Fibroblast of skin of right biceps (primary cell): ENCODE data around the gene PRKCA.
A peak's percentile ranks its signal among the peaks of the same experiment; 100 is the strongest.
"Not testable (repeated sequence)": the region's sequence is repeated elsewhere in the genome, so short reads cannot be mapped to it uniquely, and the experiment has no call there.

Source experiments
- DNase-seq: peaks from one replicate; pipeline ENCODE4 v3.0.0-alpha.2; 2013

The PRKCA gene

DNA sequence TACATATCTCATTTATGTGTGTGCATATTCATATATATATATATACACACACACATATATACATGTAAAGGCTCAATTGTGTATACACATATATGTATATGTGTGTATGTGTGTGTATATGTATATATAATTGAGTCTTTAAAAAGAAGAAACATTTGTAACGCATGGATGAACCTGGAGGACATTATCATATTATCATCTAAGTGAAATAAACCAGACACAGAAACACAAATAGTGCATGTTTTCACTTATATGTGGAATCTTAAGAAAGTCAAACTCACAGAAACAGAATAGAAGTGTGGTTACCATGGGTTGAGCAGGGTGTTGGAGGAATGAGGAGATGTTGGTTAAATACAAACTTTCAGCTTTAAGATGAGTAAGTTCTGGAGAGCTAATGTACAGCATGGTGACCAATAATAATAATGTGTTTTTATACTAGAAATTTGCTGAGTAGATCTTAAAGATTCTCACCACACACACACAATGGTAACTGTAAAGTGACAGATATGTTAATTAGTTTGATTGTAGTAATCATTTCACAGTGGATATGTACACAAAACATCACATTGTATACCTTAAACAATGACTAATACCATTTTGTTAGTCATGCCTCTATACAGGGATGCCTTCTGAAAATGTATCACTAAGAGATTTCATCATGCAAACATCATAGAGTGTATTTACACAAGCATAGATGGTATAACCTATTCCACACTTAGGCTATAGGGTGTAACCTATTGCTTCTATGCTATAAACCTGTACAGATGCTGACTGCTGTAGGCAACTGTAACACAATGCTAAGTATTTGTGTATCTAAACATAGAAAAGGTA lies 399.9 kb downstream of the PRKCA start:
- peak; percentile 20 for DNase-seq

DNA sequence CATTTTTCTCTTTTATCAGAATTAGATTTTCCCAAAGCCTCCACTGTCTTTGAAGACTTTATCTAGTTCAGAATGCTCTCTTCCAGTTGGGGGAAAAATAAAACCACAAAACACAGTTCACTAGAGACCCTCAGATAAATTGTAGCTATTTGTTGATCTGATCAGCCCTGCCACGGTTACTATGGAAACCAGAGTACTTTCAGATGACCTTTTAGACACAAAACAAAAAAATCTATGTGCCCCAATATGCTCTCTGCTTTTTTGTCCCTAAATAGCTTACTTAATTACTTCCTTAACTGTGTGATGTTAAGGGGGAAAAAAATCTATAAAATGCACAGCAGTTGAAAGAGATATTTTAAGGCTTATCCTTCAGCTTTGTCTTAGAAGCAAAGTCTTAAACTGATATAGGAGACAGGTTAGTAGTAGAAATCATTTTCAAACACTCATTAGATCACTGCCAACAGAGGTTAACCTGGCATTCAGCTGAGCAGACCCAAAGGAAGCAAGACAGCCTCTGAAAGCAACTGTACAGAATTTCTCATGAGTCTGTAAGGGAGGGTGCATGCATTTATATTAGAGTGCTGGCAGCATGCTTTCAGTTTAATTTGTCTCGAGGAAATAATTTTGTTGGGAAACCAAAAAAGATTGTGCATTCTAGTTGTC lies 402.6 kb downstream of the PRKCA start:
- no peak for DNase-seq

DNA sequence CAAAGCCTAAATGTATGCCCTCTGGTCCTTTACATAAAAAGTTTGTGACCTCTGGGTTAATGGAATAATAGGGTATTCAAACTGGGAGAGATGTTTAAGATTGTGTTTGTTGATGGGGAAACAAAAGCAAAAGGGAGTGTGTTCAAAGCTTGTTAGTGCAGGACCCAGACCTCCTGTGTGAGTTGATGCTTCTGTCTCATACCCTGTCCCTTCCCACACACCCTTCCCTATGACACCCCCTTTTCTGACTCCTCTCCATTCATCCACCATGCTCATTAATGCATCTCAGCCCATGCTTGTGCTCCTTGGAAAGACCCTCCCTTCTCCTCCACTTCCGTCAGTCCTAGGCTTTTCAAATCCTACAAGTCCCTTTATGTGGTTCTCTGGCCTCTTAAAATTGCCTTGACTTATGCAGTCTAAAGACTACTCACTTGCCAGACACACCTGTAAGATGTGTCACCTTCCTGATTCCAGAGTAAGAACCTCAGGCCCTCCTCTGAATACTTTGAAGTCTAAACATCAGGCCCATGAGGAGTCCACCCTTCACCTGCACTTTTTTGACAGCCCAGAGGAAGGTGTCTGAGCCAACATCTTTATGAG lies 404.5 kb downstream of the PRKCA start:
- DNase-seq, result no peak

DNA sequence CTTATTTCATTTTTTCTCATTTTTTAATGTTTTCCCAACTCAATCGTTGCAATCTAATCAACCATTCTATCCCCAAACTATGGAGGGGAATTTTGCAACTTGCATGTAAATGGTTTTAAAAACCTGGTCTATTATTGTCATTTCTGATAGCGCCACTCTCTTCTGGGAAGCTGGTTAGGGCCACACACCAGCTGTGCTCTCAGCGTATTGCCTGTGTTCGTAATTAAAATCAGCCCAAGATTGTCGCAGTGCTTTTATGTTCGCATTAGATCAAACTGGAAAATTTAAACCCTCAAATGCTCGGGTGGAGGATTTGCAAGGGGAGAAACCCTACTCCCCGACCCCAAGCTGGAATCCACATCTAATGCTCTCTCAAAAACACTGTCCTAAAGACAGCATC lies 409.0 kb downstream of the PRKCA start:
- no peak for DNase-seq

DNA sequence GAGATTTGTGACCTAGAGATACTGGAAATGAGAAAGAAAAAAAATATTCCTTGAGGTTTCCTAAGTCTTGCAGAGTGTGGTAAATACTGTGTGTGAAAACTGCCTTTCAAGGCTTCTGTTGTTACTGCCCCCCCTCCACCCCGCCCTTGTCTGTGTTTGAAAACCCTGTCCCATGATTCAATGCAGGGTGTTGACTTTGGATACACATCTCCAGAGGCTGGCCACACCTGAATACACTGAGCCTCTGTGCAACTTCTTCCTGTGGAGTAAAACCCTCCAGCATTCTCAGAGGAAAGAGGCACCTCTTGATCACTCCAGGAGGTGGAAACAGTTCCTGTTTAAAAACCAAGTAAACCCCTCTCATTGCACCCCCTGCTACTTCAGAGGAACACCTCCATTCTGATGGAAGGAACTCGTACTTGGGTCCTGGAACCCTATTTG lies 409.5 kb downstream of the PRKCA start:
- DNase-seq, result no peak

DNA sequence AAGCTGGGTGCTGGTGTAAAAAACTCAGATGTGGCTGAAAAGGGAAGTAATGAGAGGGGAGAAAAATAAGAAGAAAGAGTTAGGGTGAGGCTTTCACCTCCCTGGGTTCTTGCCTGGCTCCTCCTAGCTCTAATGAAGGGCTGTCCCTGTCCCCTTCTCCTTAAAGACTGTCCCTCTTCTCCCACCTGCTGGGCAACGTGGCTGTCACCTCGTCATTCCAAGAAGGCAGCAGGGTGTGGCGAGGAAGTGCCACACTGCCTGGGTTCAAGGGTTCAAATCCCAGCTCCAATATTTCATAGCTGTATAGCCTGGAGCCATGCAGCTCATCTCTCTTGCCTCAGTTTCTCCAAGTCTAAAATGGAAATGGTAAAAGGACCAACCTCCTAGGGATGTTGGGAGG lies 410.0 kb downstream of the PRKCA start:
- DNase-seq, result no peak

DNA sequence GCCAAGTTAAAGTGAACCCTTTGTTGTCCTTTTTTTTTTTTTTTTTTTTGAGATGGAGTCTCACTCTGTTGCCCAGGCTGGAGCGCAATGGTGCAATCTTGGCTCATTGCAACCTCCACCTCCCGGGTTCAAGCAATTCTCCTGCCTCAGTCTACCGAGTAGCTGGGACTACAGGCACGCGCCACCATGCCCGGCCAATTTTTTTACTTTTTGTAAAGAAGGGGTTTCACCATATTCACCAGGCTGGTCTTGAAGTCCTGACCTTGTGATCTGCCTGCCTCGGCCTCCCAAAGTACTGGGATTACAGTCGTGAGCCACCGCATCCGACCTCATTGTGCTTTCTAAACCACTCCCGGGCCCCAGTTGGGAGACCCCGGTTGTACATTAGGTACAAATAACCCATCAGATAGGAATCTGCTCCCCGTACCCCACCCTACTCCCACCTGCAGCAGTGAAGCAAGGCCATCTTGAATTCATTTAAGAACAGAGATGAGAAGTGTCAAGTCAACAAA lies 410.7 kb downstream of the PRKCA start:
- not testable (repeated sequence) for DNase-seq

DNA sequence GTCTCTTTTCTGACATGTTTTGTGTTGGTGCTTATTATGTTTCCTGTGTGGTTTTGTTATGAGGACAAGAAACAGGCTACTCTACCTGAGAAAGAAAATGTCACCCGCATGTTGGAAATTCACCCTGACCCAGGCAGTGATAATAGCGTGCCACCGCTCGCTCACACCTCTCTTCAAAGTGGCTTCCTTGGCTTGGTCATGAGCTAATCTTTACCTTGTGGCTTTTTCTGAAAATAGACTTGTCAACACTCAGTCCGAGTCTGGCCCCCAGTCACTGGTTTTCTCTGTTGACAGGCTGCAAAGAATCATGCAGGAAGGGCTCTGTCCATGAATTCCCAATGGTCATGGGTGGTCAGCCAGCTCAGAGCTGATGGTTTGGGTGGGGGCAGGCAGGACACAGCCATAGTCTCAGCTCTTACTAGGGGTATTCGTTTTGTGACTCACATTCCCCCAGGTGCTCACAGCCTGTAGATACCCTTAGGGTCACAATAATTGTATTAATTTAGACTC lies 411.2 kb downstream of the PRKCA start:
- no peak for DNase-seq

DNA sequence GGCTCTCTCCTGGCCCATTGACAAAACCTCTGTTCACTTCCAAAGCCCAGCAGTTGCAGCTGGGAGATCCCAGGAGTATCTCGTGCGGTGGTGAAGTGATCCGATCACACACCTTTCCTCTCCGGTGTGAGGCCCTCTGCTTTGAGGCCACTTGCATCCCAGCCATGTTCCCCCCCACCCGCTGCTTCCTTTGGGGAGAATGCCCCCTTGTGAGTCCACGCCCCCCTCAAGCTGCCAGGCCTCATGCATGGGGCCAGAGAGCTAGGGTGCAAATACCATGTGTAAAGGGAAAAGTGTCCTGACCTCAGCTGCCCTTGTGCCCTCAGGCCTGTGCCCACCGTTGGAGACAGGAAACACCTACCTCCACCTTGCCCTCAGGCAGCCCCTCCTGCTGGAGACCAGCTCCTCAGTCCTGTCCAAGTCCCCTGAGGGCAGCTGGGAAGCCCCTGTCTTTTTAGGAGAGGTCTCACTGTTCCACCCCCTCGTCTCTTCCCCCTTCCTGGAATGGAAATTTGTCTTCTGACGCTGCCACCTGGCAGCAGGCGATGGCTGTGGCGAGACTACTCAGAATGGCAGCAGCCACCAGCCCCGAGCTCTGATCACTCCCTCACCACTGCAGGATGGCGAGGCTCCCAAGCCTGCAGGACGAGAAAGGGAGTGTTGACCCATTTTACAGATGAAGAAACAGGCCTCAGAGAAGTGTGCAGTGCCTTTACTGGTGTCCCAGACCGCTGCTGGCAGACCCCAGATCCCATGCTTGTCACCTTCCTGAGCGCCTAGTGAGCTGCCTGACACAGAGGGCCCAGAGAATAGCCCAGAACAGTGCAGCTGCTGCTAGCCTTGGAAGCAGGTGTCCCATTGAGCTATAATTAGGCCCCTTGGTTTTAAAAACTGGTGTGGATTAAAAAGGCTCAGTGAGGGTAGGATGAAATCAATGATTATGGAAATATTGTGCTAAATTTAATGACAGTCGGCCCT lies 411.9 kb downstream of the PRKCA start:
- DNase-seq, result no peak

DNA sequence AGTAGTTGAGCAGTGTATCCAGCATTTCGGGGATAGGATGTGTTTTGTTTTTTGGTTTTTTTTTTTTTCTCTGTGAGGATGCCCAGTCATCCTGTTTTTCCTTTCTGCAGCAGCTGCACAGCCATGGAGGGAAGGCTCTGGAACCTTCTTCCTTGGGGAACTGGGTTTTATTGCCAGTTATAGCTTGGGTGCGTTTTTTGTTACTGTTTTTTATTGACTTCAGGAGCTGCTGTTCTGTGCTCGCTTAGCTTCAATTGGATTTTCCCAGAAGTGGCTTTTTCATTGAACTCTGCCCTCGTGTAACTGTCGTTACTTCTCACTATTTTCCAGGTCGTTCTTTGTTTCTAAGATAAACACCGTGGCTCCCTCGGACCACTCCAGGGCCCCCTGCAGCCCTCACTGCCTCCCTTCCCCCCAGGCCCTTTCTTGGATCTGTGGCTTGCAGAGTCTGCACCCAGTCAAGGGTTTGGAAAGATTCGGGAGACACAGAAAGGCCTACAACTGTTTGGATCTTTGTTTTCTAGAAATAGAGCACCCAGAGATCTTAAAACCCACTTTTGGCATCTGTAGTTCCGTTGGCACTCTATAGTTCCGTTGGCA lies 412.8 kb downstream of the PRKCA start:
- no peak for DNase-seq

DNA sequence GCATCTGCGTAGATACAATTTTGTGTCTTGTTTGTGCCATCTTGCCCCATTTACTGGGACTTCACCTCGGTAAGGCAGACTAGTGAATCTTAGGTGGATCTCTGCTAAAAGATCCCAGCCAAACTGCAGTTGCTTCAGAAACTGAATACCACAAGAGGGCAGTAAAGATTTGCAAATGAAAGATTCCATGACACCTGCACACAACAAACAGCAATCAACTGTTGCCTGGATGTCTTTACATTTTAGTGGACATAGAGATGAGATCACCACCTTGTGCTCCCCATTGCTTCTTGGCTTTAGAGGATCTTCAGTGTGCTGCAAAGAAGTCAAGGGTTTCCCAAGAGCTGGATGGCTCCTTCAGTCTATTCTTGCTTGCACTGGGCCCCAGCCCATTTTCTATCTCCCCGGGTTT lies 413.3 kb downstream of the PRKCA start:
- DNase-seq, result peak; percentile 55

DNA sequence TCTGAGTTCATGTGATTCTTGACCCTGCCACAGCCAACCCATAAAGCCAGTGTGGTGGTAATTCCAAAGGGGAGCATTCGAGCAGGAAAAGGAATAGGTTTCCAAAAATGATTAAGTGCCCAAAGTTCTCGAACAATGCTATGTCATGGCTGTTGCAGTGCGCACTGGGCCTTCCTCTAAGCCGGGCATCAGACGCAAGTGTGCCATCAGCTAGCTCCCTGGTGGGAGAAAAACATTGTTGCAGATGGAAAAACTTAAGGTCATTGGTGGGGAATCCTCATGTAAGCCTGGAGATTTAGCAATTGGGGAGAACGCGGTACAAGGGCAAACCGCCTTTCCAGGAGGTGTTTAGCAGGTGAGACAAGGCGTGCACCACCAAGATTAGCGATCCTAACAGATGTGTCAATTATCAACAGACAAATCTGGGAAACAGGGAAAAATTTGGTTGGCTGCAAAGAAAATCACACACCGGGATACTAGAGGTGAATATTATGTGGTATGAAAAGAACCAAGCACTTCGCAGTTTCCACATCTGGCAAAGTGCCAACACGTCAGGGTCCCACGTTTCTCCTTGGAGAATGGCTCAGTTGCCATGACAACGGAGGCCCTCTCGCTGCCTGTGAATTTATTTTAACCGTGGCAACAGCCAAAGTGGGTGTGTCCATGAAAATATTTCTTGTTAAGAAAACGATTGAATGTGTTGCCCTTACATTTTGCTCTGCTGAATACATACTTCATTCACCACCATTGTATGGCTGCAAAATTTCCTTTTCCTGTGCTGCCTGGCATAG lies 414.0 kb downstream of the PRKCA start:
- peak; percentile 35 for DNase-seq

DNA sequence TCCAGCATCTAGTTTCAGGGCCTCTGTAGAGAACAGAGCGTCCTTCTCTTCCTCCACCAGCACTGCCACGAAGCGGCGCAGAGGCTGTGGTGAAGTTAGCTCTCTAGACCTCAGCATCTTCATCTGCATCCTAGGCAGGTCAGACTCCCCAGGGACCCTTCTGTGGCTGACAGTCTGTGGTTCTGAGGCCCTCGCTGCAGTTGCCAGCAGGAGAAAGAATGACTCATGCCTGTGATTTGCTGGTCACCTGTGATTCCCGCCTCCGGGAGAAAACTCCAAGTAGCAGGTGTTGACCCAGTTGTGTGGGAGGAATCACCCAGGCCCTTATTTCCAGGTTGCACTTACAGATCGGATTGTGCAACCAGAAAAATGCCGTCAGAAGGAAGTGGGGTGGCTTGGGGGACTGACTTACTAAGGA lies 415.2 kb downstream of the PRKCA start:
- peak; percentile 20 for DNase-seq

DNA sequence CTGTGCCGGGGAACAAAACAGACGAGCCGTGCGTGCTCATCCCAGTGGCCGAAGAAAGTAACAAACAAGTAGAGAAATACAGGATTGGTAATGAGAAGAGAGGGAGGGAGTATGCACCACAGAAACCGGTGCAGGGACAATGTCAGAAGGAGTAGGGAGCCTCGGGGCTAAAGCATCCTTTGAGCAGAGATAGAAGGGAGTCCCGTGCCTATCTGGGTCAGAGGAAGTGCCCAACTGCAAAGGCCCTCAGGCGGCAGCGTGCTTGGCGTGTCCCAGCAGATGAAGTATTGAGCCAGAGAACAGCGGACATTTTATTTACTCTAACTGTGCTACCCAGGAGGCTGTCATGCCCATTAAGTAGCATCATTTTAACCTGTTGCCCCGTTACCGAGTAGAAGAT lies 417.6 kb downstream of the PRKCA start:
- DNase-seq, result no peak

DNA sequence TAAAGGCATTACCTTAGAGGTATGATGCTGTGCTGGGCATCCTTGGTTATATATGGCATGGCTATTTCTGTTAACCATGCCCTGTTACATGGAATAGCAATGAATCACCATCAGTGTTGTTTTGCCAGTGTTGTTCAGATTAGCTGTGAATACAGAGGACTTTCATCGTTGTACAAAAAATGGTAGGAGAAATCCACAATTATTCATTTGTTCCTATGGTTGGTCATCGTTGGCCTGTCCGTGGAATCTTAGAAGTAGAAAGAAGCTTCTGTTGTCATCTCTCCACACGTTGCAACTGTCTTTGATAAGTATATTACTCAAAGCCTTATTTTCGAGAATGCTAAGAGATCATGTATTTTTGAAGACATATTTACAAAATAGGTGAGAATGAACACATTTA lies 418.2 kb downstream of the PRKCA start:
- DNase-seq, result no peak

DNA sequence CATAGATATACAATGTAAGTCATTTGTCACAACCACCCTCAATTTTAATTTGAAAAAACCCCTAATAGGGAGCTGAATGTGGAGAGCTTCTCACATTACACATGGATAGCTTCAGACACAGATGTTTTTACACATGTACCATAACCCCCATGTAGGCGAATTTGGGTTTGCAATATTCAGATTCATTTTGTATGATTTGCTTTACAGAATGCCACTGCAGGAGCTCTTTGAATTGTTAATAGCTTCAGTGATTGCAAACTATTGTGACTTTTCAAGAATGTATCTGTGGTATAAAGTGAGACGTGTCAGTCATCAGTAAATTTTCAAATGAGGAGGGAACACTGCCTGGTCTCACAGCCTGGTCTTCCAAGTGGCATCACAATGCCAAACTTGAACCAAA lies 419.9 kb downstream of the PRKCA start:
- DNase-seq, result no peak

DNA sequence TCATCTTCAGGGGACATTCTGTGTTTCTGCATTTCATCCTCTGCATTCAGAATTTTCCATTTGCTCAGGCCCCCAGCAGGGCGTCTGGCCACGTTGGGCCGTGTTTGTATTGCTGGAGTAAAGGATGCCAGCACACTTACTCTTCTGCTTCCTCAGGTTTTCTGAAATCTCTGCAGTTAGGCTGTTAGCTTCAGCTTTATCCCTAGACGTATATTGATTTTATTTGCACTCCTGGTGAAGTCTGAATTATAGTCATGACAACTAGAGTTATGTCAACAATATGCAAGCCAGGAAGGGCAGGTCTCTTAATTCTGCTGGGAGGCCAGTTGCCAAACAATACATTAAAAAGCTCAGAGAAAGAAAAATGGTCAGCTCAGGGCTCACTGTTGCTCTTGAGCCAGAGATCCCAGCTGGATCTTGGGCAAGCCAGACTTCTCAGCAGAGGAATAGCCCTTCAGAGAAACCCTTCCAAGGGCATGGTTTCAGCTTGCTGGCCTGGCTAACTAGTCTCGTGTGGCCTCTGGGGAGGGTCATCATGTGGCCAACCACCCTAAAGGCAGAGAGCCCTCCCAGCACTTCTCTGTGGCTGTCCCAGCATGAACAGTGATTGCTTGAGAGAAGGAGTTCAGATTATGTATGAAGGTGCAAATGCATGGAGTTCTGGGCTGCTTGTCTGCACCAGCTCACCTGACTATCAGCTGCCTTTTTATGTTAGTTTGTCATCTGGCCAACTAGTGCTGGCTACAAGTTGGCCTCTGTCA lies 422.3 kb downstream of the PRKCA start:
- DNase-seq, result peak; percentile 36

DNA sequence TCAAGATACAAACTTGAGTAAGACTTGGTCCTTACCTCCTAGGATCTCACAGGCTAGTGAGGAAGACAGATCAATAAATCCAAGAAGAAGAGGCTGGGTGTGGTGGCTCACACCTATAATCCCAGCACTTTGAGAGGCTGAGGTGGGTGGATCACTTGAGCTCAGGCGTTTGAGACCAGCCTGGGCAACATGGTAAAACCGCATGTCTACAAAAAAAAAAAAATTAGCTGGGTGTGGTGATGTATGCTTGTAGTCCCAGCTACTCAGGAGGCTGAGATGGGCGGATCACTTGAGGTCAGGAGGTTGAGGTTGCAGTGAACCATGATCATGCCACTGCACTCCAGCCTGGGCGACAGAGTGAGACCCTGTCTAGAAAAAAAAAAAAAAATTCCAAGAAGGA lies 423.0 kb downstream of the PRKCA start:
- not testable (repeated sequence) for DNase-seq

DNA sequence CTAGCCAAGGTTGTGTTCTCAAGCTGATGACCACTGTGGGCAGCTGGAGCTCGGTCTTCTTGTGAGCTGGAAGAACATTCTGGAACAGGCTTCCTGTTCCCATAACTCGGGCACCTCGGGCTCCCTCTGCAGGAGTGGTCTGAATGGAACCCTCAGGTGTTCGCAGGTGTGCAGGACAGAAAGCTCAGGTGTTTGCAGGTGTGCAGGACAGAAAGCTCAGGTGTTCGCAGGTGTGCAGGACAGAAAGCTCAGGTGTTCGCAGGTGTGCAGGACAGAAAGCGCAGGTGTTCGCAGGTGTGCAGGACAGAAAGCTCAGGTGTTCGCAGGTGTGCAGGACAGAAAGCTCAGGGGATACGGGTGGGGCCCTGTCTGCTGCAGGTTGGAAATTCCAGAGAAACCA lies 423.5 kb downstream of the PRKCA start:
- DNase-seq, result no peak

DNA sequence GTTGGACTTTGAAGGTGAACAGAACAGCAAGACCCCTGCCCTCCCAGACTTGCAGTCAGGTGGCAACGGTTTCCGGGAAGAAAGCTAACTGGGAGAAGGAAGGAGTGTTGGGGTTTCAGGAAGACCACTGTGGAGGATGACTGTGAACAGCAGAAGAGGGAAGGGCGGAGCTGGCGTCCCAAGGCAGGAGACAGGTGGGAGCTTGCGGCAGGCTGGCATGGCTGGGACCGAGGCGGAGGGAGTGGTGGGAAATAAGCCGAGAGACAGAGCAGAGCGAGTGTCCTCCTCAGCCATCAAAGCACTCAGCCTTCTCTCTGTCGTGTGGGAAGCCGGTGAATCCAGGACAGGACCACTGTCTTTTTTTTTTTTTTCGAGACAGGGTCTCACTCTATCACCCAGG lies 424.0 kb downstream of the PRKCA start:
- DNase-seq, result no peak
